ENCODE results near the gene RHOV.

Gene RHOV

GRCh38 chr15:40902605-40903561 is 28.8 kb upstream of the RHOV start:
- no peak for DNase-seq

GRCh38 chr15:40901053-40901443 is 27.0 kb upstream of the RHOV start:
- DNase-seq: no peak

- no peak for DNase-seq
Observed at GRCh38 chr15:40900256-40901052, 26.4 kb upstream of the RHOV start.

- no peak for DNase-seq
Observed at GRCh38 chr15:40899536-40900207, 25.6 kb upstream of the RHOV start.

GRCh38 chr15:40894681-40895448 is 20.8 kb upstream of the RHOV start:
- peak; percentile 38 for DNase-seq

GRCh38 chr15:40893733-40894680 is 20.0 kb upstream of the RHOV start, which contains the start of gene VPS18:
Gene VPS18 (plus strand): TSS chr15:40894450. CDS start chr15:40894769, 319 bp downstream.
- DNase-seq: peak; percentile 97

GRCh38 chr15:40893019-40893670 is 19.1 kb upstream of the RHOV start:
- DNase-seq: no peak

- DNase-seq: no peak
Observed at GRCh38 chr15:40892447-40893012, 18.5 kb upstream of the RHOV start.

- no peak for DNase-seq
Observed at GRCh38 chr15:40891810-40892446, 17.9 kb upstream of the RHOV start.

GRCh38 chr15:40891138-40891537 is 17.1 kb upstream of the RHOV start:
- DNase-seq: no peak

- no peak for DNase-seq
Observed at GRCh38 chr15:40889112-40889511, 15.1 kb upstream of the RHOV start.

- DNase-seq: no peak
Observed at GRCh38 chr15:40886586-40886985, 12.6 kb upstream of the RHOV start.

GRCh38 chr15:40881351-40881750 is 7.3 kb upstream of the RHOV start:
- DNase-seq: no peak

- DNase-seq: no peak
Observed at GRCh38 chr15:40879609-40880008, 5.6 kb upstream of the RHOV start.

GRCh38 chr15:40878785-40879184 is 4.8 kb upstream of the RHOV start:
- no peak for DNase-seq

GRCh38 chr15:40877694-40878093 is 3.7 kb upstream of the RHOV start:
- no peak for DNase-seq

- DNase-seq: no peak
Observed at GRCh38 chr15:40875991-40876730, 2.1 kb upstream of the RHOV start.

GRCh38 chr15:40872791-40873693 is 992 bp downstream of the RHOV start:
- no peak for DNase-seq

Data from activated effector memory CD4-positive, alpha-beta T cell treated with Interleukin-2 at 50 U/mL for 16 hours (primary cell).